H1 (cell line): ENCODE results near the gene AIDA. TPM values are rescaled to one million over a fixed set of nuclear protein-coding genes. Genes with fewer than 3 reads are reported as not detected.

Experiments
- ASH2L ChIP-seq: fragments of 200-600, 300-600 bp; sonication (generic); IDR thresholded peaks from one replicate; pipeline ENCODE4 v1.7.1; 2017; ENCODE audit warnings: low read length
- BACH1 ChIP-seq: IDR thresholded peaks from 2 replicates; pipeline ENCODE4 v1.6.1; 2012; ENCODE audit warnings: low read length, improper control_type of control experiment
- BCL11A ChIP-seq, 2 experiments: IDR thresholded peaks; one replicate each; pipeline ENCODE4 v1.6.1; 2011; ENCODE audit warnings: low read depth in 2 of 2, low read length in 2 of 2, mild to moderate bottlenecking in 2 of 2
- BRCA1 ChIP-seq: IDR thresholded peaks from 2 replicates; pipeline ENCODE4 v1.6.1; 2012; ENCODE audit warnings: low read depth, low read length, improper control_type of control experiment
- CHD1 ChIP-seq: IDR thresholded peaks from 2 replicates; pipeline ENCODE4 v1.6.1; 2012; ENCODE audit warnings: low read depth, low read length, improper control_type of control experiment
- EP300 ChIP-seq, 2 experiments: IDR thresholded peaks; 1 replicate in 1 of 2; 2 replicates in 1 of 2; pipeline ENCODE4 v1.6.1; 2011 to 2012; ENCODE audit warnings: low read depth in 2 of 2, low read length in 2 of 2, mild to moderate bottlenecking in 2 of 2, borderline replicate concordance in 1 of 2, inconsistent platforms in 1 of 2, moderate library complexity in 1 of 2
- HDAC2 ChIP-seq, 2 experiments: fragments of 300-600 bp in 1 of 2; sonication (generic) in 1 of 2; IDR thresholded peaks; 2 replicates each; pipeline ENCODE4 v1.6.1; 2011 to 2012; ENCODE audit warnings: low read depth in 2 of 2, low read length in 2 of 2, mild to moderate bottlenecking in 2 of 2, moderate library complexity in 2 of 2, borderline replicate concordance in 1 of 2, inconsistent platforms in 1 of 2
- HDAC6 ChIP-seq: IDR thresholded peaks from one replicate; pipeline ENCODE4 v1.7.1; 2012; ENCODE audit warnings: low read depth, mild to moderate bottlenecking, inconsistent platforms, low read length, moderate library complexity
- KDM5A ChIP-seq: fragments of 200-600 bp; IDR thresholded peaks from 2 replicates; pipeline ENCODE4 v1.7.1; 2012; ENCODE audit warnings: mild to moderate bottlenecking, low read length, inconsistent platforms, mixed read lengths
- MAFK ChIP-seq: IDR thresholded peaks from 2 replicates; pipeline ENCODE4 v1.6.1; 2012; ENCODE audit warnings: low read depth, mild to moderate bottlenecking, improper control_type of control experiment, low read length
- MAX ChIP-seq: IDR thresholded peaks from 2 replicates; pipeline ENCODE4 v1.6.1; 2012; ENCODE audit warnings: inconsistent platforms
- POLR2A ChIP-seq, 2 experiments: IDR thresholded peaks; 1 replicate in 1 of 2; 2 replicates in 1 of 2; pipeline ENCODE4 v1.6.1; 2011; ENCODE audit warnings: low read depth in 2 of 2, low read length in 2 of 2, mild to moderate bottlenecking in 2 of 2; ENCODE audit errors: control extremely low read depth in 1 of 2
- RAD21 ChIP-seq, 2 experiments: IDR thresholded peaks in 1 of 2; conservative IDR thresholded peaks in 1 of 2; 2 replicates each; pipeline ENCODE4 v1.6.1; 2011; ENCODE audit warnings: low read depth in 2 of 2, low read length in 2 of 2, improper control_type of control experiment in 1 of 2, inconsistent platforms in 1 of 2, mild to moderate bottlenecking in 1 of 2, moderate library complexity in 1 of 2
- RFX5 ChIP-seq: IDR thresholded peaks from 2 replicates; pipeline ENCODE4 v1.6.1; 2011; ENCODE audit warnings: low read depth, low read length, improper control_type of control experiment, borderline replicate concordance
- SIN3A ChIP-seq, 2 experiments: IDR thresholded peaks in 1 of 2; conservative IDR thresholded peaks in 1 of 2; 2 replicates each; pipeline ENCODE4 v1.6.1; 2011 to 2012; ENCODE audit warnings: low read length in 2 of 2, improper control_type of control experiment in 1 of 2, low read depth in 1 of 2, mild to moderate bottlenecking in 1 of 2
- SRF ChIP-seq: IDR thresholded peaks from 2 replicates; pipeline ENCODE4 v1.6.1; 2011; ENCODE audit warnings: mild to moderate bottlenecking, low read depth, low read length, moderate library complexity
- TAF7 ChIP-seq: optimal IDR thresholded peaks from 2 replicates; pipeline ENCODE3; 2011; ENCODE audit warnings: low read depth, mild to moderate bottlenecking, inconsistent platforms, low read length, moderate library complexity, borderline replicate concordance
- TBP ChIP-seq: IDR thresholded peaks from 2 replicates; pipeline ENCODE4 v1.6.1; 2011; ENCODE audit warnings: low read depth, low read length, improper control_type of control experiment
- YY1 ChIP-seq: IDR thresholded peaks from 2 replicates; pipeline ENCODE4 v1.6.1; 2011; ENCODE audit warnings: low read depth, mild to moderate bottlenecking, low read length
- polyA plus RNA-seq, 7 experiments: library from polyadenylated mRNA; depleted of rRNA in 3 of 7; stranded (reverse) in 5 of 7; unstranded in 2 of 7; fragments of >200 nt in 5 of 7; fragments of 200-250 nt in 2 of 7; gene quantifications; 1 replicate in 5 of 7; 2 replicates in 1 of 7; 4 replicates in 1 of 7; pipeline versions ENCODE4 v1.2.1 to v1.2.3, GENCODE V29; 2011 to 2013; ENCODE audit warnings: missing spikeins in 2 of 7, mixed read lengths in 2 of 7
- total RNA-seq: library from RNA; stranded (reverse); fragmentation: NEBNext Ultra II Directional; extraction: Animal tissue kit (Norgen Biotek cat#: 25700); gene quantifications from 2 replicates; pipeline ENCODE4 v1.2.1, GENCODE V29; 2021
- TF ChIP-seq, protein P1 (sequence below): IDR thresholded peaks from 2 replicates; pipeline ENCODE4 v1.6.1; 2012; ENCODE audit warnings: inconsistent platforms

AIDA gene
- total and polyA plus RNA-seq, 2 of the 8 experiments (the other 6 are each of a cell fraction or from before 2014, with no cell fraction given) = 52.5 to 103 TPM

- peak in 1 of 2 experiments; percentile 60; a peak in 1 of 3 replicates for TF ChIP-seq EP300 (IDR thresholded peaks at IDR 0.05; ENCODE audit: borderline replicate concordance in 1 of 2, low read depth in 2 of 2, low read length in 2 of 2)
- 0 out of 4 replicates have a peak, but pooled peaks have one; percentile 4 to 18 for TF ChIP-seq RAD21 (IDR thresholded peaks at IDR 0.05 in 1 of 2, conservative IDR thresholded peaks at IDR 0.05 in 1 of 2; ENCODE audit: low read depth in 2 of 2, low read length in 2 of 2)
- peak; percentile 91 for TF ChIP-seq SRF
- TF ChIP-seq YY1 = peak; percentile 71
- TF ChIP-seq HDAC2 (IDR thresholded peaks at IDR 0.05; ENCODE audit: borderline replicate concordance in 1 of 2, low read depth in 2 of 2, low read length in 2 of 2) = no peak
- TF ChIP-seq SIN3A (conservative IDR thresholded peaks at IDR 0.05 in 1 of 2, IDR thresholded peaks at IDR 0.05 in 1 of 2; ENCODE audit: low read depth in 1 of 2, low read length in 2 of 2) = no peak
- peak; percentile 83 for TF ChIP-seq TAF7
- TF ChIP-seq POLR2A (IDR thresholded peaks at IDR 0.05; ENCODE audit: control extremely low read depth in 1 of 2, low read depth in 2 of 2, low read length in 2 of 2) = peak; percentile 46 to 48
- TF ChIP-seq, protein P1, sequence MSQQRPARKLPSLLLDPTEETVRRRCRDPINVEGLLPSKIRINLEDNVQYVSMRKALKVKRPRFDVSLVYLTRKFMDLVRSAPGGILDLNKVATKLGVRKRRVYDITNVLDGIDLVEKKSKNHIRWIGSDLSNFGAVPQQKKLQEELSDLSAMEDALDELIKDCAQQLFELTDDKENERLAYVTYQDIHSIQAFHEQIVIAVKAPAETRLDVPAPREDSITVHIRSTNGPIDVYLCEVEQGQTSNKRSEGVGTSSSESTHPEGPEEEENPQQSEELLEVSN = peak; percentile 51
- TF ChIP-seq KDM5A = 0 out of 2 replicates have a peak, but pooled peaks have one; percentile 50
- TF ChIP-seq BCL11A (IDR thresholded peaks at IDR 0.05; ENCODE audit: low read depth in 2 of 2, low read length in 2 of 2) = no peak
- peak; percentile 55 for TF ChIP-seq ASH2L
- no peak for TF ChIP-seq BRCA1
- peak; percentile 79 for TF ChIP-seq TBP
- TF ChIP-seq RFX5 = no peak
- no peak for TF ChIP-seq BACH1
- TF ChIP-seq CHD1 = no peak
- TF ChIP-seq MAFK = no peak
- no peak for TF ChIP-seq HDAC6
- TF ChIP-seq MAX = peak; percentile 86
These were observed 1.0 kb upstream of the AIDA start (continued) for GRCh38 chr1:222713091-222713961.
